ENCODE measurements around the gene SERHL2. TPM values are rescaled to one million over a fixed set of nuclear protein-coding genes. Genes with fewer than 3 reads are reported as not detected.

SERHL2 gene
- total RNA-seq, 1 experiment from 2014 or later: 1.0 TPM

DNA sequence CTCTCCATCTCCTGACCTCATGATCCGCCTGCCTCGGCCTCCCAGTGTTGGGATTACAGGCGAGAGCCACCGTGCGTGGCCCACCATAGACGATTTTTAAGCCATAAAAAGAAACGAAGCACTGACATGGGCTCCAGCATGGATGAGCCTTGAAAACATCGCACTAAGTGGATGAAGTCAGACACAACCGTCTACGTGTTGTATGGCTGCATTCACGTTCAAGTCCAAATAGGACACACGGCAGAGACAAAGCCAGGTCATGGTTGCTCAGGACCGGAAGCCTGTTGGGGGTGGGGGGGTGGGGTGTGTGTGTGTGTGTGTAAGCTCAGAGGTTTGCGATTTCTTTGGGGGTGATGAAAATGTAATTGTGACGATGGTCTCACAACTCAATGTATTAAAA lies 44.2 kb upstream of the SERHL2 start:
- no peak overlapping the region for H3K27ac ChIP-seq (ENCODE audit: insufficient read length, low read depth, low read length)
- no peak overlapping the region for H4K8ac ChIP-seq (replicated peaks; ENCODE audit: insufficient read length, low read depth, low read length)
- DNase-seq: no peak
- H4K20me1 ChIP-seq (ENCODE audit: control insufficient read depth, insufficient read depth, insufficient read length): no peaks in the 10 kb centered on the region
- H4K5ac ChIP-seq (ENCODE audit: insufficient read length, low read depth, low read length): no peak overlapping the region
- H2BK20ac ChIP-seq (ENCODE audit: low read depth, low read length, poor library complexity, severe bottlenecking): no peak overlapping the region
- no peak overlapping the region for H2BK15ac ChIP-seq (ENCODE audit: low read depth, low read length)
- no peaks in the 10 kb centered on the region for H3K9me3 ChIP-seq (ENCODE audit: control insufficient read depth, low read depth, low read length)
- Mint-ChIP-seq H3K27ac (peak overlapping the region in 2 of 3 experiments; percentile 44 to 84; a peak in 2 of 7 replicates), H3K4me1 (peaks cover 17 to 31% of the 10 kb centered on the region in 2 experiments), H3K27me3 (ENCODE audit: low read depth) (no peaks in the 10 kb centered on the region; the same call in 1 of the 2 replicates), H3K9me3 (no peaks in the 10 kb centered on the region), H3K36me3 (ENCODE audit: insufficient read depth in 1 of 3, low read depth in 3 of 3) (peaks cover 13 to 37% (median 23%) of the 10 kb centered on the region in 3 experiments), H3K4me3 (no peak overlapping the region)
- H2AK5ac ChIP-seq (ENCODE audit: insufficient read length, low read length): no peak overlapping the region
- H3K18ac ChIP-seq (ENCODE audit: insufficient read length, low read depth, low read length): no peak overlapping the region
- no peaks in the 10 kb centered on the region; the same call in 1 of the 2 replicates for H3K4me1 ChIP-seq (ENCODE audit: insufficient read depth, low read length)
- H3K79me2 ChIP-seq (ENCODE audit: insufficient read depth, low read length): no peaks in the 10 kb centered on the region
- no peak overlapping the region for H4K91ac ChIP-seq (ENCODE audit: insufficient read length, low read depth, low read length)
- no peak overlapping the region for H3K4me2 ChIP-seq (ENCODE audit: insufficient read depth, insufficient read length, low read length)
- no peak overlapping the region for H2BK5ac ChIP-seq (ENCODE audit: insufficient read length, low read length)
- TF ChIP-seq, protein P1, sequence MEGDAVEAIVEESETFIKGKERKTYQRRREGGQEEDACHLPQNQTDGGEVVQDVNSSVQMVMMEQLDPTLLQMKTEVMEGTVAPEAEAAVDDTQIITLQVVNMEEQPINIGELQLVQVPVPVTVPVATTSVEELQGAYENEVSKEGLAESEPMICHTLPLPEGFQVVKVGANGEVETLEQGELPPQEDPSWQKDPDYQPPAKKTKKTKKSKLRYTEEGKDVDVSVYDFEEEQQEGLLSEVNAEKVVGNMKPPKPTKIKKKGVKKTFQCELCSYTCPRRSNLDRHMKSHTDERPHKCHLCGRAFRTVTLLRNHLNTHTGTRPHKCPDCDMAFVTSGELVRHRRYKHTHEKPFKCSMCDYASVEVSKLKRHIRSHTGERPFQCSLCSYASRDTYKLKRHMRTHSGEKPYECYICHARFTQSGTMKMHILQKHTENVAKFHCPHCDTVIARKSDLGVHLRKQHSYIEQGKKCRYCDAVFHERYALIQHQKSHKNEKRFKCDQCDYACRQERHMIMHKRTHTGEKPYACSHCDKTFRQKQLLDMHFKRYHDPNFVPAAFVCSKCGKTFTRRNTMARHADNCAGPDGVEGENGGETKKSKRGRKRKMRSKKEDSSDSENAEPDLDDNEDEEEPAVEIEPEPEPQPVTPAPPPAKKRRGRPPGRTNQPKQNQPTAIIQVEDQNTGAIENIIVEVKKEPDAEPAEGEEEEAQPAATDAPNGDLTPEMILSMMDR (conservative IDR thresholded peaks at IDR 0.05): no peak
- no CpG with 5 or more reads among the region's 15 CpGs for WGBS (ENCODE audit: extremely low coverage, insufficient read length, low lambda C conversion rate)
- no peaks in the 10 kb centered on the region for H3K79me1 ChIP-seq (ENCODE audit: insufficient read depth, low read depth, low read length, poor library complexity, severe bottlenecking)
- no peak overlapping the region for H3K14ac ChIP-seq (ENCODE audit: insufficient read depth, low read length)
- no peak overlapping the region for H3K4ac ChIP-seq (ENCODE audit: low read depth, low read length)
- no peak overlapping the region for H3T11ph ChIP-seq (ENCODE audit: low read length)
- H3K27me3 ChIP-seq (ENCODE audit: insufficient read depth, low read length): no peaks in the 10 kb centered on the region
- no peaks in the 10 kb centered on the region for H3K23me2 ChIP-seq (ENCODE audit: insufficient read length, low read depth, low read length, poor library complexity, severe bottlenecking)
- no peak overlapping the region for H2BK12ac ChIP-seq (ENCODE audit: insufficient read length, low read depth, low read length)
- no peak overlapping the region for H3K23ac ChIP-seq (ENCODE audit: insufficient read length, low read depth, low read length)
- H2BK120ac ChIP-seq (ENCODE audit: low read depth, low read length, poor library complexity, severe bottlenecking): no peak overlapping the region
- no peak overlapping the region for H3K9ac ChIP-seq (ENCODE audit: extremely low read depth, insufficient read length, low read length)
- H3K56ac ChIP-seq (ENCODE audit: insufficient read length, low read depth, low read length): no peak overlapping the region
- no peak overlapping the region for H2AFZ ChIP-seq (ENCODE audit: low read length)
